GM12873 (cell line): Measurements from ENCODE around the gene ARL4C.

ENCODE experiments used
- TF ChIP-seq, protein P1 (sequence below): IDR thresholded peaks from 2 replicates; pipeline ENCODE4 v1.5.1; 2012; ENCODE audit warnings: low read depth, mild to moderate bottlenecking, moderate library complexity, low read length, control low read depth; ENCODE audit not compliant: insufficient read depth; ENCODE audit errors: missing control alignments

The ARL4C gene

DNA sequence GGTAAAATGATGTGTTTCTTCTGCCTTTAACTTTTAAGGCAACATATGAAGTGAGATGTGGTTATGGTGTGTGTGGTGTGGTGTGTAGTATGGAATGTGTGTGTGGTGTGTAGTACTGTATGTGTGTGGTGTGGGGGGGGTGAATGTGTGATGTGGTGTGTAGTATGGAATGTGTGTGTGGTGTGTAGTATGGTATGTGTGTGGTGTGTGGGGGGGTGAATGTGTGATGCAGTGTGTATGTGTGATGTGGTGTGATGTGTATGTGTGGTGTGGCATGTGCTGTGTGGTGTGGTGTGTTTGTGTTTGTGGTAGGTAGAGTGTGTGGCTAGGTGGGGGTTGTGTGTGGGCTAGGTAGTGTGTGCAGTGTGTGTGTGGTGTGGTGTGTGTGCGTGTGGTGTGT lies 17.2 kb upstream of the ARL4C start:
- TF ChIP-seq, protein P1, sequence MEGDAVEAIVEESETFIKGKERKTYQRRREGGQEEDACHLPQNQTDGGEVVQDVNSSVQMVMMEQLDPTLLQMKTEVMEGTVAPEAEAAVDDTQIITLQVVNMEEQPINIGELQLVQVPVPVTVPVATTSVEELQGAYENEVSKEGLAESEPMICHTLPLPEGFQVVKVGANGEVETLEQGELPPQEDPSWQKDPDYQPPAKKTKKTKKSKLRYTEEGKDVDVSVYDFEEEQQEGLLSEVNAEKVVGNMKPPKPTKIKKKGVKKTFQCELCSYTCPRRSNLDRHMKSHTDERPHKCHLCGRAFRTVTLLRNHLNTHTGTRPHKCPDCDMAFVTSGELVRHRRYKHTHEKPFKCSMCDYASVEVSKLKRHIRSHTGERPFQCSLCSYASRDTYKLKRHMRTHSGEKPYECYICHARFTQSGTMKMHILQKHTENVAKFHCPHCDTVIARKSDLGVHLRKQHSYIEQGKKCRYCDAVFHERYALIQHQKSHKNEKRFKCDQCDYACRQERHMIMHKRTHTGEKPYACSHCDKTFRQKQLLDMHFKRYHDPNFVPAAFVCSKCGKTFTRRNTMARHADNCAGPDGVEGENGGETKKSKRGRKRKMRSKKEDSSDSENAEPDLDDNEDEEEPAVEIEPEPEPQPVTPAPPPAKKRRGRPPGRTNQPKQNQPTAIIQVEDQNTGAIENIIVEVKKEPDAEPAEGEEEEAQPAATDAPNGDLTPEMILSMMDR = no peak

DNA sequence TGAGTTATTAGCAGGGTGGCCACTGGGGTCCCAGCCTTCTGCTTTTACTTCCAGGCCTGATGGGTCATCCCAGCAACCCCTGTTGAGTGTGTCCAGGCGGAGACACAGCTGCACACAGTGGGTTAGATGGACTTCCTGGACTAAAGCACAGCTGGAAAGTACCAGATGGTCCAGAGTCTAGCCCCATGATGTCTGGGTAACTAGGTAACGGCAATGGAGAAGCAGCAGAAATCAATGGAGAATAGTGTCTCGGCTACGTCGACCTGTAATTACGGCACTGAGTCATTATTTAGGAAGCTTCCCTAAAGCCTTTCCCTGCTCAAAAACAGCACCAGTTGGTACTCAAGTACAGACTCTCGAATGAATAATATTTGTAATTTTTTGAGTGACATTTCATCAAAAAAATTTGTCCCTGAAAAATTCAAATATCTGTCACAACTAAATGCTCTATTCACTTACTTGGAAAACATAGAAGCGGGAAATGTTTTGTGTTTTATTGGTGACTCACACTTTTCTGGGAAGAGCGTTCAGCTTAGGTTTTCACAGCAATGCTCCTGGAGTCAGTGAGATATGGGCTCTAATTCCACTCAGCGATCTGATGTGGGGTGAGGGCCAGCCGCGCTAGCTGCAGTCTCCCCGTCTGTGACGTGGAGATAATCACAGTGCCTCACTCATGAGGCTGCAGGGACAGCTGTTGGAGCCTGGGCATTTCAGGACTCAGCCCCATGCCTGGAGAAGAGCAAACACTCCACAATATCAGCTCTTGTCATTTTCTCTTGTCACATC lies 16.2 kb upstream of the ARL4C start:
- TF ChIP-seq, protein P1 = no peak

DNA sequence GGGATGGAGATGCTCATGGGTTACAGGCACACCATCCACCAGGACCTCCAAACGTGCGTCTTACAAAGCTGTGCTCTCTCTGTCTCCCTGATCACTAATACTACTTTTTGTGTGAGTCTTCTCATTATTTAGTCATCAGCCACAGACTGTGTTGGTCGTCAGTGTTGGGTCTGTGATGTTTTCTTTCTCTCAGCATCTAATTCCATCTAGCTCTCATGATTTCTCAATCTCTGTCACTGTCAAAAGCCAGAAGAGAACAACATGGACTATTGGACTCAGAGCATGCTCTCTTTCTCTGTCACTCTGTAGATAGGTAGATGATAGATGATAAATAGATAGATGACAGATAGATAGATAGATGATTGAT lies 6.0 kb upstream of the ARL4C start:
- TF ChIP-seq, protein P1 = no peak

DNA sequence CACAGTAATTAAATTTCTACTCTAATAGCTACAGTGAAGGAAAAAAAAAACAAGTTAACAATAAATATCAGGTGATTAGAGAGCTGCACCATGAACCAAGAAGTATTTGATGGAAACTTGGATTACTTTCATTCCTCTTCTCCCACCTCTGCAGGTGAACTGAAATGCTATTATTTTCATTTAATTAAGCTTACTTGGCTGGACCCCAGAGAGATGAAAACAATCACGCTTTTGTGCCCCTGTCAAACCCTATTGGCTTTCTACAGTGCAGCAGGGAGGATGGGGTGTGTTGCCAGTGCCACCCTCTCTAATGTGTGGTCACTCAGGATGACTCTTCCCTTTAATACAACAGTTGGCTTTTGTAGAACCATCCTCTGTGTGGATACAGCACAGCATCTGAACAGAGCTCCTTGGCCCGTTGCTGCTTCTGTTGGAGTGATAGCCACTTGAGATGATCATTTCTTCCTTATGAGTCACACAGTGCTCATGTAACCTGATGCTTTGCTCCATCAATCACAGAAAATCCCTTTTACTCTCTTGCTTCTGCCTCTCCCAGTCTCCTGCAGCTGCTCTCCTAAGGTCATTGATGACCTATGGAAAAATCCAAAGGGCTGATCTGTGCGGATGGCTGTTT lies 5.5 kb upstream of the ARL4C start:
- TF ChIP-seq, protein P1 = no peak

DNA sequence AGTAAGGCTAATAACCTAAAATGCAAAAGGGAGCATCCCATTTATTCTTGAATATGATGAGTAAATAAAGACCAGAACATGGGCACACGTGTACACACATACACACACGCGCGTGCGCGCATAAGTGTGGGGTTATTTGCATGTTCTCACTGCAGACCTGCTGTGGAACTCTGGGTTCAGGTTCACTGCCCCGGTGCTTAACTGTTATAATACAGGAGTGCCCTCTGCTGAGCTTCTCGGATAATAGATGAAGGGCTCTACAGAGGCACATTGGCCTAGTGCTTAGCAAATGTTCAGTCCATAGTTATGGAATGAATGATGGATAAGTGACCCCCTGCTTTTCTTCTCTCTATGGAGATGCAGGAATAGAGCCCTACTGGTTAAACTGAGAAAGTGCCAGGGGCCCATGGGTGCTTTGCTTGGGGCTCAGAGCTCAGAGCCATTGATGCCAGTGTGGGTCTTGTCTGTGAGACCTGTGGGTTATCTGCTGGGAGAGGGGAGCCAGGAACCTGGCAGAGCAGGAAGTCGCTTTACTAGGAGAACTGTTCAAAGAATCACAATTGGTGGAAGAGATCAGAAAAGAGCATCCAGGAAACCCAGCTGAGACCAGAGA lies 3.6 kb upstream of the ARL4C start:
- TF ChIP-seq, protein P1 = peak; percentile 71

DNA sequence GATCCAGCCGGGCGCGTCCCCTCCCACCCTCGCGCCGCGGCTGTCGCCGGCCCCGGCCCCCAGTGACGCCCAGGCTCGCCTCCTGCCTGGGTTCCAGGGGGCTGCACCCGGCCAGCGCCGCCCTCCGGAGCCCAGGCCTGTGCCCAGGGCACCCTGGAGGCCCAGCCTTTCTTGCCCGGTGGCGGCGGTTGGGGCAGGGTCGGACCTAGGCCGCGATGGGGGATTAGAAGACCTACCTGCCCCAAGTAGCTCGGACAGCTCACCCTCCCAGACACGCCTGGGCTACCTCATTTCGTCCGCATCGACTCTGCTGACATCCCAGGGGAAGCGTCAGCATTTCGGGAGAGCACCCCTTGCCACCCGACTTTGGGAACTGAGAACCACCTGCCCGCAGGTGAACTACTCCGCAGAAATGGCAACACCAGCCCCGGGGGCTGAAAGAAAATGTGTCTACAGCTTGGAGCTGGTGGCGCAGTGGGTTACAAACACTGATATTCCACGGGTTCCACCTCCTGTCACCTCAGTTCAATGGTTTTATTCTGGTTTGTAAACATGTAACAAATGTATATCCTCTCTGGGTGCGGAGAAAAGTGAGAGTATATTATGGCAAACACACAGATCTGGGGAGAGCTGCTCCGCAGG lies 834 bp upstream of the ARL4C start:
- TF ChIP-seq, protein P1 = no peak
